Measurements from ENCODE around the gene ANKLE1.

DNA sequence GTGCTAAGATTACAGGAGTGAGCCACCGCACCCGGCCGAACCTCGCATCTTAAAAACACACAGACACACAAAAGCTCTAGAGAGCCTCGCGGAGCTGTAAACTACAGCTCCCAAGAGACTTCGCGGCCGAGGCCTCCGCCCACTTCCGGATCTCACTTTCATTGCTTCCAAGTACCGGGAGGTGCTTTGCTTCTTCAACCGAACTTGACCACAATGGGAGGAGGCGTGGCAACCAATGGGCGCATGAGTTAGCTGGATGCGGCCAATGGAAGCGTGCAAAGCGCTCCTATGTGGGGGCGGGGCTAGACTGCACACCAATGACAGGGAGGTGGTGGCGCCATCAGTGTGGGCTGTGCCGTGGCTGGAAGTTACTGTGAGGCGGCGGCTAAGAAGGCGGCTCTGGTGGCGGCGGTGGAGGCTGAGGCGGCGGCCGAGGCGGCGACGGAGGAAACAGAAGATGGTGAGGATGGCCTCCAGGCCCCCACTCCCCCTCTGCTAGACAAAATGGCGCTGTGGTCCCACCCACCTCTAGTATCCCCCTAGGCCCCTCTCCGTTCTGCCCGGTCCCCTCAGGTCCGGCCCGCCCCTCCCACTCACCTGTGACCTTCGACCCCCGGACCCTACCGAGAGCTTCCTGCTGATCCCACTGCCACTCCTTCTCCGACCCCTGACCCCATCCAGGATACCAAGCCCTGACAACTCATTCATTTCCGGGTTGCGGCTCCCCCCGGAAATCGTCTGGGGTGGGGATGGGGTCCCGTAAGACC lies 27.7 kb downstream of the ANKLE1 start, which contains the start of gene DDA1:
- TF ChIP-seq, protein P1, sequence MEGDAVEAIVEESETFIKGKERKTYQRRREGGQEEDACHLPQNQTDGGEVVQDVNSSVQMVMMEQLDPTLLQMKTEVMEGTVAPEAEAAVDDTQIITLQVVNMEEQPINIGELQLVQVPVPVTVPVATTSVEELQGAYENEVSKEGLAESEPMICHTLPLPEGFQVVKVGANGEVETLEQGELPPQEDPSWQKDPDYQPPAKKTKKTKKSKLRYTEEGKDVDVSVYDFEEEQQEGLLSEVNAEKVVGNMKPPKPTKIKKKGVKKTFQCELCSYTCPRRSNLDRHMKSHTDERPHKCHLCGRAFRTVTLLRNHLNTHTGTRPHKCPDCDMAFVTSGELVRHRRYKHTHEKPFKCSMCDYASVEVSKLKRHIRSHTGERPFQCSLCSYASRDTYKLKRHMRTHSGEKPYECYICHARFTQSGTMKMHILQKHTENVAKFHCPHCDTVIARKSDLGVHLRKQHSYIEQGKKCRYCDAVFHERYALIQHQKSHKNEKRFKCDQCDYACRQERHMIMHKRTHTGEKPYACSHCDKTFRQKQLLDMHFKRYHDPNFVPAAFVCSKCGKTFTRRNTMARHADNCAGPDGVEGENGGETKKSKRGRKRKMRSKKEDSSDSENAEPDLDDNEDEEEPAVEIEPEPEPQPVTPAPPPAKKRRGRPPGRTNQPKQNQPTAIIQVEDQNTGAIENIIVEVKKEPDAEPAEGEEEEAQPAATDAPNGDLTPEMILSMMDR (IDR thresholded peaks at IDR 0.05; ENCODE audit: insufficient read depth, low read length) = no peak
- TF ChIP-seq, protein P2, sequence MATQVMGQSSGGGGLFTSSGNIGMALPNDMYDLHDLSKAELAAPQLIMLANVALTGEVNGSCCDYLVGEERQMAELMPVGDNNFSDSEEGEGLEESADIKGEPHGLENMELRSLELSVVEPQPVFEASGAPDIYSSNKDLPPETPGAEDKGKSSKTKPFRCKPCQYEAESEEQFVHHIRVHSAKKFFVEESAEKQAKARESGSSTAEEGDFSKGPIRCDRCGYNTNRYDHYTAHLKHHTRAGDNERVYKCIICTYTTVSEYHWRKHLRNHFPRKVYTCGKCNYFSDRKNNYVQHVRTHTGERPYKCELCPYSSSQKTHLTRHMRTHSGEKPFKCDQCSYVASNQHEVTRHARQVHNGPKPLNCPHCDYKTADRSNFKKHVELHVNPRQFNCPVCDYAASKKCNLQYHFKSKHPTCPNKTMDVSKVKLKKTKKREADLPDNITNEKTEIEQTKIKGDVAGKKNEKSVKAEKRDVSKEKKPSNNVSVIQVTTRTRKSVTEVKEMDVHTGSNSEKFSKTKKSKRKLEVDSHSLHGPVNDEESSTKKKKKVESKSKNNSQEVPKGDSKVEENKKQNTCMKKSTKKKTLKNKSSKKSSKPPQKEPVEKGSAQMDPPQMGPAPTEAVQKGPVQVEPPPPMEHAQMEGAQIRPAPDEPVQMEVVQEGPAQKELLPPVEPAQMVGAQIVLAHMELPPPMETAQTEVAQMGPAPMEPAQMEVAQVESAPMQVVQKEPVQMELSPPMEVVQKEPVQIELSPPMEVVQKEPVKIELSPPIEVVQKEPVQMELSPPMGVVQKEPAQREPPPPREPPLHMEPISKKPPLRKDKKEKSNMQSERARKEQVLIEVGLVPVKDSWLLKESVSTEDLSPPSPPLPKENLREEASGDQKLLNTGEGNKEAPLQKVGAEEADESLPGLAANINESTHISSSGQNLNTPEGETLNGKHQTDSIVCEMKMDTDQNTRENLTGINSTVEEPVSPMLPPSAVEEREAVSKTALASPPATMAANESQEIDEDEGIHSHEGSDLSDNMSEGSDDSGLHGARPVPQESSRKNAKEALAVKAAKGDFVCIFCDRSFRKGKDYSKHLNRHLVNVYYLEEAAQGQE (IDR thresholded peaks at IDR 0.05; ENCODE audit: insufficient replicate concordance, low read depth) = no peak
- TF ChIP-seq POLR2AphosphoS5 (IDR thresholded peaks at IDR 0.05; ENCODE audit: low read depth) = peak; percentile 68; the same call in 1 of the 2 replicates
- TF ChIP-seq SPI1 (IDR thresholded peaks at IDR 0.05; ENCODE audit: borderline replicate concordance, low read depth) = peak; percentile 21; the same call in 1 of the 2 replicates
- TF ChIP-seq GABPA (IDR thresholded peaks at IDR 0.05; ENCODE audit: low read depth) = peak; percentile 85
